Parathyroid adenoma (tissue), 2 donors: Measurements from ENCODE around the gene CSRNP3.

Experiments
- H2AFZ ChIP-seq: fragments of 300-600 bp; sonication (generic); one replicate; pipeline ENCODE4 v1.7.0; 2017; ENCODE audit warnings: antibody characterized with exemption, mild to moderate bottlenecking
- H3K27ac ChIP-seq: fragments of 300-600 bp; sonication (generic); one replicate; pipeline ENCODE4 v1.7.0; 2017
- H3K27me3 ChIP-seq: fragments of 300-600 bp; sonication (generic); one replicate; pipeline ENCODE4 v1.7.0; 2017; ENCODE audit warnings: low read length; ENCODE audit not compliant: control insufficient read depth, insufficient read depth
- H3K36me3 ChIP-seq: fragments of 300-600 bp; sonication (generic); one replicate; pipeline ENCODE4 v1.7.0; 2017; ENCODE audit warnings: low read length; ENCODE audit not compliant: control insufficient read depth, insufficient read depth
- H3K4me1 ChIP-seq: fragments of 300-600 bp; sonication (generic); one replicate; pipeline ENCODE4 v1.7.0; 2017; ENCODE audit warnings: control low read depth
- H3K4me2 ChIP-seq: fragments of 300-600 bp; sonication (generic); one replicate; pipeline ENCODE4 v1.7.0; 2017; ENCODE audit warnings: low read length
- H3K4me3 ChIP-seq: fragments of 300-600 bp; sonication (generic); one replicate; pipeline ENCODE4 v1.7.0; 2017; ENCODE audit warnings: low read depth, low read length
- H3K79me2 ChIP-seq: fragments of 300-600 bp; sonication (generic); one replicate; pipeline ENCODE4 v1.7.0; 2017; ENCODE audit warnings: control low read depth
- H3K9ac ChIP-seq: fragments of 300-600 bp; sonication (generic); one replicate; pipeline ENCODE4 v1.7.0; 2017; ENCODE audit warnings: mild to moderate bottlenecking
- H3K9me3 ChIP-seq: fragments of 300-600 bp; sonication (generic); one replicate; pipeline ENCODE4 v1.7.0; 2017; ENCODE audit warnings: low read length; ENCODE audit not compliant: control insufficient read depth
- CTCF ChIP-seq: fragments of 300-600 bp; sonication (generic); IDR thresholded peaks from one replicate; pipeline ENCODE4 v1.7.0; 2017; ENCODE audit warnings: antibody characterized with exemption, mild to moderate bottlenecking
- donor health status: primary hyperparathyroidism.

The CSRNP3 gene

GRCh38 chr2:165560377-165560988 is 91.0 kb downstream of the CSRNP3 start:
- no peak overlapping the region for H3K4me3 ChIP-seq
- H3K4me2 ChIP-seq = no peak overlapping the region
- H3K79me2 ChIP-seq = no peaks in the 10 kb centered on the region
- no peak overlapping the region for H3K9ac ChIP-seq
- no peak overlapping the region for H3K27ac ChIP-seq
- H3K36me3 ChIP-seq = no peaks in the 10 kb centered on the region
- H2AFZ ChIP-seq = no peak overlapping the region
- H3K9me3 ChIP-seq = no peaks in the 10 kb centered on the region
- no peaks in the 10 kb centered on the region for H3K27me3 ChIP-seq
- no peak for TF ChIP-seq CTCF
- H3K4me1 ChIP-seq = no peaks in the 10 kb centered on the region

- Histone ChIP-seq H3K27ac (no peak overlapping the region), H3K27me3 (no peaks in the 10 kb centered on the region), H3K36me3 (no peaks in the 10 kb centered on the region)
These were observed 92.0 kb downstream of the CSRNP3 start for GRCh38 chr2:165561516-165561915.

GRCh38 chr2:165562233-165562632 is 92.7 kb downstream of the CSRNP3 start:
- no peaks in the 10 kb centered on the region for H3K79me2 ChIP-seq
- H3K9ac ChIP-seq = no peak overlapping the region
- no peak overlapping the region for H2AFZ ChIP-seq
- no peaks in the 10 kb centered on the region for H3K36me3 ChIP-seq
- H3K4me1 ChIP-seq = no peaks in the 10 kb centered on the region
- no peak overlapping the region for H3K4me3 ChIP-seq
- no peak overlapping the region for H3K27ac ChIP-seq
- no peaks in the 10 kb centered on the region for H3K27me3 ChIP-seq
- H3K9me3 ChIP-seq = no peaks in the 10 kb centered on the region
- no peak overlapping the region for H3K4me2 ChIP-seq
- TF ChIP-seq CTCF = no peak

More at GRCh38 chr2:165561516-165561915, 92.0 kb downstream of the CSRNP3 start:
- no peak overlapping the region for H3K9ac ChIP-seq
- no peak overlapping the region for H2AFZ ChIP-seq
- no peaks in the 10 kb centered on the region for H3K9me3 ChIP-seq
- H3K4me1 ChIP-seq = no peaks in the 10 kb centered on the region
- no peak for TF ChIP-seq CTCF
- no peak overlapping the region for H3K4me3 ChIP-seq
- H3K79me2 ChIP-seq = no peaks in the 10 kb centered on the region
- H3K4me2 ChIP-seq = no peak overlapping the region

GRCh38 chr2:165563468-165564225 is 94.1 kb downstream of the CSRNP3 start:
- no peak overlapping the region for H3K9ac ChIP-seq
- H3K4me1 ChIP-seq = no peaks in the 10 kb centered on the region
- TF ChIP-seq CTCF = no peak
- H3K36me3 ChIP-seq = no peaks in the 10 kb centered on the region
- no peak overlapping the region for H3K4me3 ChIP-seq
- no peak overlapping the region for H2AFZ ChIP-seq
- no peaks in the 10 kb centered on the region for H3K79me2 ChIP-seq
- no peaks in the 10 kb centered on the region for H3K27me3 ChIP-seq
- H3K9me3 ChIP-seq = no peaks in the 10 kb centered on the region
- H3K4me2 ChIP-seq = no peak overlapping the region
- no peak overlapping the region for H3K27ac ChIP-seq
